HG03039 (cell line): ENCODE measurements around the gene HPD.
"Not testable (repeated sequence)": the region's sequence is repeated elsewhere in the genome, so short reads cannot be mapped to it uniquely, and the experiment has no call there.

Experiments
- ATAC-seq: cut with Tn5 transposase; IDR thresholded peaks from one replicate; pipeline ENCODE4 v1.9.1; 2021; ENCODE audit warnings: mild to moderate bottlenecking, moderate library complexity; ENCODE audit not compliant: unreplicated experiment

HPD gene

DNA sequence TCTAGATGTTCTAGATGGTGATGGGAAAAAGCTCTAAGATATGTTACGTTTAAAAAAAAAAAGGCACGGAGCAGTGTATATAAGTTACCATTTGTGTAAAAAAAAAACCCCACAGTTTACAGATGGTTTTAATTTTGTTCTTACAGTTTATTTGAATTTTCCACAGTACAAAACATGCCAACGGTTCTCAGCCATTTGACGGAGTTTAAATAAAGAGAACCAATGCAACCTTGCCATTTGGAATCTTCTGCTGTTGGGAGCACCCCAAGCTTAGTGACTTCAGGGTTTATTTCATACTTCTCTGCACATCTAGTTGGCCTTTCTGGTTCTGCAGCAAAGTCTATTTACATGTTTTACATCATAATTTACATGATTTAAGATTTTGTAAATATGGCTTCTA lies 7.7 kb upstream of the HPD start:
- no peak for ATAC-seq

DNA sequence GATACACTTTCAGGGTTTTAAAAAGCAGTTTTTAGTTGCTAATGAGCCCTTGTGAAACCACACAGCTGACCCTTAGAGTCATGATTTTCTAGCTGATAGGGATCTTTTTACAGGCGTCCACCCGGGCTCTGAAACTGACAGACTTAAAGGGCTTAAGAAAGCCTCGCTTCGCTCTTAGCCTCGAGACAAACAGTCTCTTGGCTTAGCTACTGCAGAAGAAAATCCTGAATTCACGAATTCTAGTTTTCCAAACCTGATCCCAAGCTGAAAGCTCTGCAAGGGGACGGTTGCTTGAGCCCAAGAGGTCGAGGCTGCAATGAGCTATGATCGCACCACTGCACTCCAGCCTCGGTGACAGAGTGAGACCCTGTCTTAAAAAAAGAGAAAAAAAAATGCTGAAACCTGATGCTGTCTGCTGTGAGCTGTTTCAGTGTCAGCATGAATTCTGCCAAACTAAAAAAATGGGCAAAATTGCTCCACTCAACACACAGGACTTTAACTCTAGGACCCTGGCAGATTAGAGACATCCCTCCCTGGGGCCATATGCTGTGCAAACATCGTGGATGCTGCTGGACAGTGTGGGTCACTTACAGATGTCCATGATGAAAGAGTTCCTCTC lies 3.1 kb upstream of the HPD start:
- ATAC-seq, result no peak

DNA sequence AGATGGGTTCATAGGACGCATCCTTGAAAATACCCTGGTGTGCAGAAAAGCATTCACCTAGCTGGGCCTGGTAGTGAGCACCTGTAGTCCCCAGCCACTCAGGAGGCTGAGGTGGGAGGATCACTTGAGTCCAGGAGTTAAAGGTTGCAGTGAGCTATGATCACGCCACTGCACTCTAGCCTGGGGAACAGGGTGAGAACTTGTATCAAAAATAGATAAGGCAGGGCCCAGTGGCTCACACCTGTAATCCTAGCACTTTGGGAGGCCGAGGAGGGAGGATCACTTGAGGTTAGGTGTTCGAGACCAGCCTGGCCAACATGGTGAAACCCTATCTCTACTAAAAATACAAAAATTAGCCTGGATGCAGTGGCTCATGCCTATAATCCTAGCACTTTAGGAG lies 2.0 kb upstream of the HPD start:
- ATAC-seq, result not testable (repeated sequence)

DNA sequence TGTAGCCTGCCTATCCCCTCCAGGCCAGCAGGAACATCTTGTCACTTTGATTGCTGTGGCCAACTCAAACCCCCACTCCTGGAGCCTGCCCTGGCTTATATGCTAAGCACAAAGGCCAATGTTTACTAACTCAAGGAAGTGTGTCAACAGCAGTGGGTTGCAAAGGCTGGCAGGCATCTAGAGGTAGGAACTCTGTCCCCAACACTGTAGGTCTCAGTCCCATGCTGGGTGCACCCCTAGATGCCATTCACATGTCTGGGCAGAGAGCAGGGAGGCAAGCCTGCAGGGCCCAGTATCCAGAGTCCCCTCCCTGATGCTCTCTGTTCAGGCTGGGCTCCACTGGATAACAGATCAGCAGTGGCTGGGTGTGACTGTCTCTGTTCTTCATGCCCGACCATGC lies 1.6 kb upstream of the HPD start:
- no peak for ATAC-seq

DNA sequence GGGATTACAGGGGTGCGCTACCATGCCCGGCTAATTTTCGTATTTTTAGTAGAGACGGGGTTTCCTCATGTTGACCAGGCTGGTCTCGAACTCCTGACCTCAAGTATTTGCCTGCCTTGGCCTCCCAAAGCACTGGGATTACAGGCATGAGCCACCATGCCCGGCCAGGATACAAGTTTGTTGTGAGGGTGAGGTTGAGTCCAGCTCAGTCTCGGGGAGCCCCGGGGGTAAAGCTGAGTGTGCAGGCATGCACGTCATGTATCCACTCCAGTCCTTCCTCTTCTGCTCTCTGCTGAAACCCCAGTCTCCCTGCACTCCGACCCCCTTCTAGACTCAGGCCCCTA lies 369 bp downstream of the HPD start:
- no peak for ATAC-seq

DNA sequence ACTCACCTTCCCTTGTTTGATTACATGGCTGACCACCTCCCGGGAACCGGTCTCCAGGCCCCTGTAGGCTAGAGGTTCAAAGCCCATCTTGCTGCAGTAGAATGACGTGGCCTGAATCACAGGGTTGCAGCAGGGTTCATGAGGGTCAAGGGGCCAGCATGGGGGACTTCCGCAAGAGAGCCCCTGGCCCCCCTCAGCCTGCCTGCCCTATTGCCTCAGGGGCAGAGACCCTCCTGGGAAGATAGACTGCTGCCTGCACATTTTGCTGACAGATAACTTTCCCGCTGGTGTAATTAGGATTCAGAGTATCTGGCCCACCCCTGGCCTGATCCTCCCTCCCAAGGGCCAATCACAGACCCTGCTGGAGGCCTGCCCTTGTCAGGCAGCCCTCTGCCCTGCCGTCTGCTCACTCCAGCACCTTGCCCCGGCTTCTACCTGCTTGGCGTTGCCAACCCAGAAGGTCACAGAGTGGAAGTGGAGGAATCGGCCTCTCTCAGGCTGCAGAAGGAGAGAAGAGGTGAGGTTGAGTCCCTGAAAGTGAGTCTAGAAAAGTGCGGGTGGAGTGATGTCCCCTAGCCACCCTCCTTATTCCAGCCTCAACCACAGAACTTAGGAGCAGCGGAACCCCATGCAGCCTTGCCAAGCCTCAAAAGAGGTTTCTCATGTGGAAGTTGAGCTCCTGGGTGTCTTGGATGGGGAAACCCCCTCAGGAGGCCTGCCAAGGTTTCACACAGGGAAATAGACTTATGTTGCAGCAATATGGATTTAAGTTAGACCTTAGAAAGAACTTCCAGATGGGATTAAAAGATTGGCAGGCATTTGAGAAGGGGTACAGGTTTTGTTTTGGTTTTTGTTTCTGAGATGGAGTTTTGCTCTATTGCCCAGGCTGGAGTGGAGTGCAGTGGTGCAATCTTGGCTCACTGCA lies 1.1 kb downstream of the HPD start:
- no peak for ATAC-seq

DNA sequence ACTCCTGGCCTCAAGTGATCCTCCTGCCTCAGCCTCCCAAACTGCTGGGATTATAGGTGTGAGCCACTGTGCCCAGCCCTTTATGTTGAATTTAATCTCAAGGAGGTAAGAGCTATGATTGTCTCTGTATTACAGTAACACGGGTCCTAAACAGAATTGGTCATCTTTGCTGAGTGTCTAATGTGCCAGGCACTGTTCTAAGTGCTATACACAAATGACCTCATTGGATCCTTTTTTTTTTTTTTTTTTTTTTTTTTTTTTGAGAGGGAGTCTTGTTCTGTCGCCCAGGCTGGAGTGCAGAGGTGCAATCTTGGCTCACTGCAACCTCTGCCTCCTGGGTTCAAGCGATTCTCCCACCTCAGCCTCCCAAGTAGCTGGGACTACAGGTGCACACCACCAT lies 6.3 kb downstream of the HPD start:
- ATAC-seq, result not testable (repeated sequence)

DNA sequence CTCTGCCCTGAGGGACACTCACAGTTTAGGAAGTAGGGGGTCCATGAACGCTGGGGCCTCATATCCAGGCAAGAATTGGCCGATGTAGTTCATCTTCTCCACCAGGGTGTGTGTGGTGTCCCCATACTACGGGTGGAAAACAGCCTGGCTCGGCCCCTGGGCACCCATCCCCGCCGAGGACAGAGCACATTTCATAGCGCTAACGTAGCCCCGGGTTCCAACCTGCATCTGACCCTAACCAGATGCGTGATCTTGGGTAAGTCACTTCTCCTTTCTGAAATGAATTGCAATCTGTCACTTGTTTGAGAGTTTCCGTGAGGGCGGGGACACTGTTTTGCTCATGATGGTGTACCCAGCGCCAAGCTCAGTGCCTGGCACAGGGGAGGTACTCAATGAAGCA lies 9.0 kb downstream of the HPD start:
- no peak for ATAC-seq

DNA sequence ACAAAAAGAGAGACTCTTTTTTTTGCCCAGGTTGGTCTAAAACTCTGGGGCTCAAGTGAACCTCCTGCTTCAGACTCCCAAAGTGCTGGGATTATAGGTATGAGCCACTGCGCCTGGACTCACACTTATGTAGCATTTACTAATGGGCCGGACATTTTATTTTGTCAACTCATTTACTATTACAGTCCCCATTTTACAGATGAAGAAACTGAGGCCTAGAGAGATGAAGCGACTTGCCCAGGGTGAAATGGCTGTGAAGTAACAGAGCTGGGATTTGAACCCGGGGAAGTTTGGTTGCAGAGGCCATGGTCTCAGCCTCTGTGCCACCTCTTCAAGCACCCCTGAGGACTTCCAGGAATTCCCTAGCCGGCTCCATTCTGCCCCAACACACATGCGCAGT lies 9.4 kb downstream of the HPD start:
- ATAC-seq, result no peak

DNA sequence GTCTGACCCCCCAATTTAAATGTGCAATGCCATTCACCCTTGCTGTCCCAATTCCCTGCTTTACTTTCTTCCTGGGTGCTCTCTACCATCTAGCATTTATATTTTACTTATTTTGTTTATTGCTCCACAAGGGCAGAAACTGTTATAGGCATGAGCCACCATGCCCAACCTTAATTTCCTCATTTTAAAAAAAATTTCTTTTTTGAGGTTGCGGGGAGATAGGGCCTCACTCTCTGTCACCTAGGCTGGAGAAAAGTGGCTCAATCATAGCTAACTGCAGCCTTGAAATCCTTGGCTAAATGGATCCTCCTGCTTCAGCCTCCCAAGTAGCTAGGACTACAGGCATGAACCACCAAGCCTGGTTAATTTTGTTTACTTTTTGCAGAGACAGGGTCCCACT lies 13.0 kb downstream of the HPD start:
- no peak for ATAC-seq

DNA sequence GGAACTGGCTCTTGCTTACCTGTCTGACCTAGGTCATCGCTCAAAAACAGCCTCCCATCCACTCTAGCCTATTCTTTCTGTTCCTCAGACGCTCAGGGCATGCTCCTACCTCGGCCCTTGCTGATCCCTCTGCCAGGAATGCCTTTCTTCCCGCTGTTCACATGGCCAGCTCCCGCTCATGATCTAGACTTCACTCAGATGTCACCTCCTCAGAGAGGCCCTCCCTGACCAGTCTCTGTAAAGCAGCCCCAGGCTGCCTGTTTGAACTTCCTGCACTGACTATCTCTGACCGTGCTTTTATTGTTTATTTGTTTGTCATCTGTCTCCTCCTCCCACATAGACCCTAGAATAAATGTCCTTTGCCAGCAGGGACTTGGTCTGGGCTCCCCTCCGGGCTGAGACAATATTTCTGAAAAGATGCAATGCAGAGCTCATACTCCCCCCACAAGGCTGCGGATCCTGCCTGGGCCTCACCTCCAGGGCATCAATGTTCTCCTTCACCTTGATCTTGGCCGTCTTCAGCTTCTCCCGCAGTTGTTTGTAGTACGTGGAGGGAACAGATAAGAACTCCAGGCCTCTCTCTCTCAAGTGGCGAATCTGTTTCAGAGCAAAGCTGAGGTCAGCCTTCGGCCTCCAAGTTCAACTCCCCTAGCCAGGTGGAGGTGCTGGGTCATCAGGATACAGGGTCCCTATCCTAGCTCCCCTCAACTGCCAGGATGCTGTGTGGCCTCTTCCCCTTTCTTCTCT lies 15.2 kb downstream of the HPD start:
- no peak for ATAC-seq

DNA sequence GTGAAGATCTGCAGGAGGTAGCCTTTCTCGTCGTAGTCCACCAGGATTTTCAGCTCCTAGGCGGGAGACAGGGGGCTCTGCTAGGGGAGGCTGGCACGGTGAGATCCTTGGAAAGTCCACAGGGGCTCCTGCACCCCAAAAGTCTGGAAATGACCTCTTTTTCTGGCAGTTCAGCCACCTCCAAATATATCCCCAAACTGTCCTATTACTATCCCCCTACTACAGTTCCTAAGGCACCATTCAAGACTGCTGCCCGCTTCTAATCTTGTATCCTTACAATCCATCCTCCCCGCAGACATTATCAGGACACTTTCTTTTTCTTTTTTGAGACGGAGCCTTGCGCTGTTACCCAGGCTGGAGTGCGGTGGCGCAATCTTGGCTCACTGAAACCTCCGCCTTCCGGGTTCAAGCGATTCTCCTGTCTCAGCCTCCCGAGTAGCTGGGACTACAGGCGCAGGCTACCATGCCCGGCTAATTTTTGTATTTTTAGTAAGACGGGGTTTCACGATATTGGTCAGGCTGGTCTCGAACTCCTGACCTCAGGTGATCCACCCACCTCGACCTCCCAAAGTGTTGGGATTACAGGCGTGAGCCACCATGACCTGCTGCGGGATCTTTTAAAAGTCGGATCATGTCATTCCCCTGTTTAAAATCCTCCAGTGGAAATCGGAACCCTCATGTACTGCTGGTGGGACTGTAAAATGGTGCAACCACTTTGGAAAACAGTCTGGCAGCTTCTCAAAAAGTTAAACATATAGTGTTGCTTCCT lies 18.5 kb downstream of the HPD start:
- ATAC-seq, result no peak

DNA sequence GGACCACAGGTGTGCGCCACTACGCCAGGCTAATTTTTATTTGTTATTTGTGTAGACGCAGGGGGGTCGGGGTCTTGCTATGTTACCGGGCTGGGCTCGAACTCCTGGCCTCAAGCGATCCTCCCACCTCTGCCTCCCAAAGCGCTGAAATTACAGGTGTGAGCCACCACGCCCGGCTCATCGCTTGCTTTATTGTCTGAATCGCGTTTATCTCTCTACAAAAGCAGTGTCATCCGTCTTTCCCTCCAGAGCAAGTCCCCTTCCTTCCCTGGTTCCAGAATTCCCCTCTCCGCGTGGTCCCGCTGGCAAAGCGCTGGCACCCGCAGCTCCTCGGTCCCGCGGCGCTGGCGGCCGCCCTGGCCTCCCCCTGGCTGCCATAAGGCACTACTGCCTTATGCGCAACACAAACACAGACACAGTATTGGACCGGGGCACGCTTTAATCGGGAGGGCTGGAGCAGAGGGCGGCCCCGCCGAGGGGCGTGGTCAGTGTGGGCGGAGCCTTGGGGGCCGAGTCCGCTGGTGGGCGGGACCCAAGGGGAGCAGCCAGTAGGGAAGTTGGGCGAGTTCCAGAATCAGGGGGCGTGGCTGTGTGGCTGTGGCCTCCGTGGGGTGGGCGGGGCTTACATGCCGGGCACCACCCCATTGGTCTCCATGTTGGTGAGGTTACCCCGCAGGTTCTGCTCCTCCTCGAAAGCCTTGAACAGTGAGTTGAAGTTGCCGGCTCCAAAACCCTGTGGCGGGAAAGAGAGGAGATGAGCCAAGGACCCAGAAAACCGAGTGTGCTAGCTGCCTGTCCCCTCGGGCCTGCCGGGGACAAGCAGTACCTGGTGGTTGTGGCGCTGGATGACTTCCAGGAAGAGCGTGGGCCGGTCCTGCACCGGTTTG lies 19.3 kb downstream of the HPD start:
- ATAC-seq, result peak; percentile 91

DNA sequence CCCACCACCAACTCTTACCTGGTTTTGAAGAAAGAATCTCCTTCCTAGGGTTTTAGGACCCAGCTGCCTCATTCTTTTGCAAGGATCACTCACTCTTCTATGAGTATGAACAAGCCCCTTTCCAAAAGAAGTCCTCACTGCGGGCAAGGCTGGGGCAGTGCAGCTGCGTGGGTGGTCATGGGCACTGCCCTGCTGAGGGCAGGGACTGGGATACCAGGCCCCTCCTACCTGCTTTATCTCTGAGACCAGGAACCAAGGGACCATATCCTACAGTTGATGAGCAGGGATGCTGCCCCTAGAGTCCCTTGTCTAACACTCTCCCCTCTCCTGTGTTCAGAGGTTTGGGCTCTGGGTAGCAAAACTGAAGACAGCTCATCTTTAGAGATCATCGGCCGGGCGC lies 20.5 kb downstream of the HPD start:
- ATAC-seq, result no peak

DNA sequence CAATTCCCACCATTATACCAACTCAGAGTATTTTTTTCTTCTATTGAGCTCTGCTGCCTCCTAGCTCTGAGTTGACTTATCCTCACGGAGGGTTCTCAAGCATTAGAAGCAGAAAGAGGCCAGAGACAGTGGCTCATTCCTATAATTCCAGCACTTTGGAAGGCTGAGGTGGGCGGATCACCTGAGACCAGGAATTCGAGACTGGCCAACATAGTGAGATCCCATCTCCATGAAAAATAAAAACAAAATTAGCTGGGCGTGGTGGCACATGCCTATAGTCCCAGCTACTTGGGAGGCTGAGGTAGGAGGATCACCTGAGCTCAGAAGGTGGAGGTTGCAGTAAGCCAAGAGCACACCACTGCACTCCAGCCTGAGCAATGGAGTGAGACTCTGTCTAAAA lies 21.0 kb downstream of the HPD start:
- ATAC-seq, result no peak

DNA sequence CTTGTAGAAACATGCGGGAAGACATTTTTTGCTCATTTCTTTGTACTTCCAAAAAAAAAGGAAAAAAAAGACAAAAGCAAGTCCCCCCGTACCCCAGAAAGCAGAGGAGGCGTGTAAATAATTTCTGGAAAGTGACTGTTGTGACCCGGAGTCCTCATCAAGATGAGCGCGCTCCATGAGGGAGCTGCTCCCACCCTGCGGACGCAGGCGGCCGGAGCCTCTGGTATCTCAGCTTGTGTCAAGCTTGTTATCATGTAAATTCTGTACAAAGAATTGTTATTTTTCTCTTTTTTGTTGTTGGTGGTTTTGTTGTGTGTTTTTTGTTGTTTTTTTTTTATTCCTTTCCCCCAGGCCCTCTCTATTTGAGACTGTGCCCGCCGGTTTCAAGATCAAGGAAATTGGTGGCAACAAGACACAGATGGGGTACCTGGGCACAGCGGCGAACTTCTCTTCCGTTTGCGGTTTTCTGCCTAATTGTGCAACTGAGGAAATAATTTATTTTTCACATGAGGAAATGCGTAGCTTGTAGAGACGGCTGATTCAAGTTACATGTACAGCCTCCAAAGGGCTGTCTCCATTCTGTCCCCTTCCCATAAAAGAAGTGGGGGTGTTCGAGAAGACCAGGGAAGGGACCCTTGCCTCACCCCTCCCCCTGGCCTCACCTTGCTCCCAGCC lies 27.0 kb downstream of the HPD start:
- no peak for ATAC-seq

DNA sequence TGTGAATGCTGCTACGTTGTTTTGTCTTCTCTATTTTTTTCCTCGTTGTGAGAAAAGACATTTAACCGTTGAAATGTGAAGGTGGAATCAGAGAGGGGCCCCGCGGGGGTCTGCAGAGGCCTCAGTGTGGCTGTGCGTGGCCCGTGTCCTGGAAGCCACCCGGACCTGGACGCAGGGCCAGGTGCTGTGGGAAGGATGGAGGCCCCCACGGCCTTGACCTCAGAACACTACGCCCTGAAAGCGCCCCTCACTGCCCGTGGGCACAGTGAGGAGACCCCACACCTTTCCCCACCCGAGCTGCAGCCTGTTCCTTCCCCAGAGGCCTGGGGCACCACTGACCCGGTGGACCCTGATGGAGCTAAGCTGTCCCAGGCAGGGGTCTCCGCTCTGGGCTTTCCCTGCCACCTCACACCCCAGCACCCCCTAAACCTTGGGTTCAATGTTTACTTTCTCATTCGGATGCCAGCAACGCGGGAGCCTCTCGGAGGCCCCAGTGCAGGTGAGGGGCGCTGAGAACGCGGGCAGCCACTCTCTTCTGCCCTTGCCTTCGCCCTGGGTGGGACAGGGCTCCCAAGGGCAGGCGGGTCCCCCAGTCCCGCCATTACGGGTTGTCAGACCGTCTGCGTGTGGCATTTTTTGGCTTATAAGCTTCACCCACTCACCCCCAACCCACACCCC lies 27.9 kb downstream of the HPD start:
- no peak for ATAC-seq

DNA sequence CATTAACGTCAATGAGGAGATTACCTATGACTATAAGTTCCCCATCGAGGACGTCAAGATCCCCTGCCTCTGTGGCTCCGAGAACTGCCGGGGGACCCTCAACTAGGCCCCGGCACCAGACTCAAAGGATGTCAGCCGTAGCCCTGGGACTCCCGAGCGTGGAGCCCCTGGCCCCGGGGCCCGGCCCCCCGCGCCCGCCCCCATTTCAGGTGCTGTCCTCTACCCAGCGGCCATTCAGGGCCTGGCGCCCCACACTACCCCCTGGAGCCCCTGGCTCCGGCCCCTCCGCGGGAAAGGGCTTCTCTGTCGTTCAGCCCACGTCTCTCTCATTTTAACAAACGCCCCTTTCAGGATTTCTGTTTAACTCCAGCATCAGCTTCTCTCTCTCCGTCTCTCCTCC lies 28.5 kb downstream of the HPD start:
- no peak for ATAC-seq

DNA sequence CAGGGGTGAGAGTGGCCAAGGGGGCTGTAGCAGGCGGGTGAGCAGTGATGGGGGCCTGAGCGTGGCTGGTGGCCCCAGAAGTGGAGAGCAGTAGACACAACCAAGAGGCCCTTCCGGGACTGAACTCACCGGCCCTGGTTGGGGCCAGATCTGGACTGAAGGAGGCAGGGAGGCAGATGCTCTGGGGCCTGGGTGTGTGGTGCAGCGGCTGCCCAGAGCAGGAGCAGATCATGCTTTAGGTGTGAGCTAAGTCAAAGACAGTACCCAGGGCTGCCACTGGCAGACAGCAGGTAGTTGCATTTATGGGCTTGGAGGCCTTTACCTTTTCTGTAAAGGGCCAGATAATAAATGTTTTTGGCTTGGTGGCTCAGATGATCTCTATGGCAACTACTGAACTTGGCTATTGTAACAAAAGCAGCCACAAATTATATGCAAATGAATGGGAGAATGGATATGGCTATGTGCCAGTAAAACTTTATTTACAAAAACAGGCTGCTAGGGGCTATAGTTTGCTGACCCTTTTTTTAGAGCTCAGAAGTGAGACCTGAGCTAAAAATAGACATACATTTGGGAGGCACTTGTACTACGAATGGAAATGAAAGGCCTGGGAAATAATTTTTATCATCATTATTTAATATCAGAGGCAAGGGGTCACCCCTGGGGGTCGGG lies 29.3 kb downstream of the HPD start:
- no peak for ATAC-seq
